HepG2 (cell line): Measurements from ENCODE around the gene USP30. TPM values are rescaled to one million over a fixed set of nuclear protein-coding genes. Genes with fewer than 3 reads are reported as not detected.

Experiments
- CHD4 ChIP-seq: fragments of 200-600 bp; sonication (generic); IDR thresholded peaks from 2 replicates; pipeline ENCODE4 v1.7.0; 2017; ENCODE audit warnings: mild to moderate bottlenecking, low read length, borderline replicate concordance
- FOSL1 ChIP-seq: sonication (generic); formaldehyde crosslinking; IDR thresholded peaks from 2 replicates; pipeline ENCODE4 v1.9.0; 2021; ENCODE audit warnings: missing genetic modification reagents, borderline replicate concordance
- HES4 ChIP-seq: sonication (generic); formaldehyde crosslinking; IDR thresholded peaks from 2 replicates; pipeline ENCODE4 v1.9.0; 2021; ENCODE audit warnings: mild to moderate bottlenecking, missing genetic modification reagents, borderline replicate concordance
- HOXA7 ChIP-seq: sonication (generic); formaldehyde crosslinking; IDR thresholded peaks from 2 replicates; pipeline ENCODE4 v1.8.1; 2022; ENCODE audit warnings: mild to moderate bottlenecking, missing genetic modification reagents, moderate library complexity
- KDM5B ChIP-seq: sonication (generic); formaldehyde crosslinking; IDR thresholded peaks from 2 replicates; pipeline ENCODE4 v1.4.0; 2020; ENCODE audit warnings: missing genetic modification reagents, mild to moderate bottlenecking, borderline replicate concordance
- NFE2L1 ChIP-seq: sonication (generic); formaldehyde crosslinking; IDR thresholded peaks from 2 replicates; pipeline ENCODE4 v1.4.0; 2020; ENCODE audit warnings: missing genetic modification reagents, mild to moderate bottlenecking, borderline replicate concordance
- SKI ChIP-seq: fragments of 450-650 bp; IDR thresholded peaks from one replicate; pipeline ENCODE4 v1.6.1; 2018; ENCODE audit warnings: mild to moderate bottlenecking; ENCODE audit not compliant: partially characterized antibody
- ZFP1 ChIP-seq: IDR thresholded peaks from 2 replicates; pipeline ENCODE4 v1.6.1; 2016
- ZFP37 ChIP-seq: sonication (generic); formaldehyde crosslinking; IDR thresholded peaks from 2 replicates; pipeline ENCODE4 v1.4.0; 2020; ENCODE audit warnings: missing genetic modification reagents, borderline replicate concordance
- ZNF207 ChIP-seq: fragments of 450-650 bp; IDR thresholded peaks from 2 replicates; pipeline ENCODE4 v1.6.1; 2016; ENCODE audit warnings: antibody characterized with exemption, borderline replicate concordance
- ZNF230 ChIP-seq: sonication (generic); formaldehyde crosslinking; IDR thresholded peaks from 2 replicates; pipeline ENCODE4 v1.4.0; 2020; ENCODE audit warnings: mild to moderate bottlenecking, missing genetic modification reagents
- ZNF335 ChIP-seq: sonication (generic); formaldehyde crosslinking; IDR thresholded peaks from 2 replicates; pipeline ENCODE4 v1.4.0; 2020; ENCODE audit warnings: missing genetic modification reagents
- ZNF737 ChIP-seq: sonication (generic); formaldehyde crosslinking; IDR thresholded peaks from 2 replicates; pipeline ENCODE4 v1.5.0; 2020; ENCODE audit warnings: missing genetic modification reagents, mild to moderate bottlenecking, borderline replicate concordance
- ZZZ3 ChIP-seq: sonication (generic); formaldehyde crosslinking; IDR thresholded peaks from 2 replicates; pipeline ENCODE4 v1.4.0; 2020; ENCODE audit warnings: missing genetic modification reagents, mild to moderate bottlenecking, borderline replicate concordance
- polyA plus RNA-seq, 8 experiments: library from polyadenylated mRNA; depleted of rRNA in 3 of 8; stranded (reverse) in 7 of 8; unstranded in 1 of 8; fragments of >200 nt; fragmentation: Illumina TruSeq in 4 of 8; extraction: Trizol in 4 of 8; gene quantifications; 2 replicates each; pipeline versions ENCODE4 v1.2.1 to v1.2.3, GENCODE V29; 2011 to 2016; ENCODE audit warnings: low read depth in 4 of 8, missing spikeins in 1 of 8, mixed read lengths in 1 of 8; ENCODE audit not compliant: insufficient read depth in 1 of 8
- total RNA-seq, 5 experiments: library from RNA; depleted of rRNA; stranded (reverse); fragments of >200 nt; fragmentation: Illumina TruSeq; extraction: Trizol; gene quantifications; 2 replicates each; pipeline ENCODE4 v1.2.3, GENCODE V29; 2016; ENCODE audit warnings: low read depth in 1 of 5
- TF ChIP-seq, protein P1 (sequence below): sonication (generic); formaldehyde crosslinking; IDR thresholded peaks from 2 replicates; pipeline ENCODE4 v1.5.1; 2020; ENCODE audit warnings: missing genetic modification reagents, mild to moderate bottlenecking, borderline replicate concordance
- TF ChIP-seq, protein P2 (sequence below): sonication (generic); formaldehyde crosslinking; IDR thresholded peaks from 2 replicates; pipeline ENCODE4 v1.4.0; 2020; ENCODE audit warnings: mild to moderate bottlenecking, missing genetic modification reagents
- TF ChIP-seq, protein P3 (sequence below): IDR thresholded peaks from 2 replicates; pipeline ENCODE4 v1.6.1; 2012; ENCODE audit warnings: low read length, improper control_type of control experiment
- TF ChIP-seq, protein P4 (sequence below): sonication (generic); formaldehyde crosslinking; IDR thresholded peaks from 2 replicates; pipeline ENCODE4 v1.8.1; 2022; ENCODE audit warnings: low read depth, mild to moderate bottlenecking, missing genetic modification reagents
- TF ChIP-seq, protein P5 (sequence below): sonication (generic); formaldehyde crosslinking; conservative IDR thresholded peaks from 2 replicates; pipeline ENCODE4 v1.4.0; 2020; ENCODE audit warnings: missing genetic modification reagents

Gene USP30
- total and polyA plus RNA-seq, 2 of the 13 experiments (the other 11 are each of a cell fraction or from before 2014, with no cell fraction given): 11.2 to 20.8 TPM

DNA sequence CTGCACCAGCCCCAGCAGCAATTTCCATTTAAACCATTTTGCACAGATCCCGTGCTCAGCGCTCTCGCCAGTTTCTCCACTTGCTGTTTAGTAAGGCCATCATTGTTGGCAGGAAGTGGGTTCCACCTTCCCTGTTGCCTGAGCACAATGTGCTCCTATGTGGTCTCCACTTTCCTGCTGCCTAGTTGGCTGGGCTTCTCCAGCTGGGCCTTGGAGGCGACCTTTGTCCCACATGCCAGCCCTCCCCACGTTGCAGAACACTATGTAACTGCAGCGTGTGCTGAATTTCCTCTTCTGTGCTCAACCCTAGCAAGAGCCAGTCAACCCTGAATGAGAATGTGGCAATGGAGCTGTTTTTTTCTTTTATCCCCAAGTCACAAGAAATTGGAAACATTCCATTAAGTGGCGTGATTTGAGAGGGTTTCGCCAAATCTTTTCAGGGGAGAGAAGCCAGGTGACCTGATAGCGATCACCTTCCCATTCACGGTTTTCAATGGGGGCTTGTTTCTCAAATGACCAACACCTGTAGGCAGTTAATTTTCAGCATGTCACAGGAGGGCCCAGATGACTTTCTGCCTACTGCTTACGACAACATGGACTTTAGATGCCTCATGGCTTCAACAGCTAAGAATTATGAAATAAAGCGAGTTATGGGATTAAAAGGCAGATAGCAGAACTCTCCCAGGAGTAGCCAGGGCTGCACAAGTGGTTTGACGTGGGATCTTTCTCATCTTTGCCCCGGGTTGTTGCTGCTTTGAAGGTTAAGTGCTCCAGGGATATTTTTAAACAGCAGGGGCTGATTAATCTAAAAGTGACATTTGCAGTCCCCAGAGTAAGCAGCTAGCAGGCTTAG, 63.6 kb downstream of the USP30 start, which contains the start of gene ACACB (continued):
- TF ChIP-seq HOXA7: no peak
- TF ChIP-seq, protein P1, sequence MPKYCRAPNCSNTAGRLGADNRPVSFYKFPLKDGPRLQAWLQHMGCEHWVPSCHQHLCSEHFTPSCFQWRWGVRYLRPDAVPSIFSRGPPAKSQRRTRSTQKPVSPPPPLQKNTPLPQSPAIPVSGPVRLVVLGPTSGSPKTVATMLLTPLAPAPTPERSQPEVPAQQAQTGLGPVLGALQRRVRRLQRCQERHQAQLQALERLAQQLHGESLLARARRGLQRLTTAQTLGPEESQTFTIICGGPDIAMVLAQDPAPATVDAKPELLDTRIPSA (CRISPR knock-in tag): no peak
- TF ChIP-seq ZFP37 (CRISPR knock-in tag): 0 out of 2 replicates have a peak, but pooled peaks have one; percentile 31
- TF ChIP-seq, protein P2, sequence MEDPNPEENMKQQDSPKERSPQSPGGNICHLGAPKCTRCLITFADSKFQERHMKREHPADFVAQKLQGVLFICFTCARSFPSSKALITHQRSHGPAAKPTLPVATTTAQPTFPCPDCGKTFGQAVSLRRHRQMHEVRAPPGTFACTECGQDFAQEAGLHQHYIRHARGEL: no peak
- TF ChIP-seq NFE2L1 (CRISPR knock-in tag): no peak
- no peak for TF ChIP-seq FOSL1 (CRISPR knock-in tag)
- TF ChIP-seq CHD4: no peak
- no peak for TF ChIP-seq ZNF737
- TF ChIP-seq, protein P3, sequence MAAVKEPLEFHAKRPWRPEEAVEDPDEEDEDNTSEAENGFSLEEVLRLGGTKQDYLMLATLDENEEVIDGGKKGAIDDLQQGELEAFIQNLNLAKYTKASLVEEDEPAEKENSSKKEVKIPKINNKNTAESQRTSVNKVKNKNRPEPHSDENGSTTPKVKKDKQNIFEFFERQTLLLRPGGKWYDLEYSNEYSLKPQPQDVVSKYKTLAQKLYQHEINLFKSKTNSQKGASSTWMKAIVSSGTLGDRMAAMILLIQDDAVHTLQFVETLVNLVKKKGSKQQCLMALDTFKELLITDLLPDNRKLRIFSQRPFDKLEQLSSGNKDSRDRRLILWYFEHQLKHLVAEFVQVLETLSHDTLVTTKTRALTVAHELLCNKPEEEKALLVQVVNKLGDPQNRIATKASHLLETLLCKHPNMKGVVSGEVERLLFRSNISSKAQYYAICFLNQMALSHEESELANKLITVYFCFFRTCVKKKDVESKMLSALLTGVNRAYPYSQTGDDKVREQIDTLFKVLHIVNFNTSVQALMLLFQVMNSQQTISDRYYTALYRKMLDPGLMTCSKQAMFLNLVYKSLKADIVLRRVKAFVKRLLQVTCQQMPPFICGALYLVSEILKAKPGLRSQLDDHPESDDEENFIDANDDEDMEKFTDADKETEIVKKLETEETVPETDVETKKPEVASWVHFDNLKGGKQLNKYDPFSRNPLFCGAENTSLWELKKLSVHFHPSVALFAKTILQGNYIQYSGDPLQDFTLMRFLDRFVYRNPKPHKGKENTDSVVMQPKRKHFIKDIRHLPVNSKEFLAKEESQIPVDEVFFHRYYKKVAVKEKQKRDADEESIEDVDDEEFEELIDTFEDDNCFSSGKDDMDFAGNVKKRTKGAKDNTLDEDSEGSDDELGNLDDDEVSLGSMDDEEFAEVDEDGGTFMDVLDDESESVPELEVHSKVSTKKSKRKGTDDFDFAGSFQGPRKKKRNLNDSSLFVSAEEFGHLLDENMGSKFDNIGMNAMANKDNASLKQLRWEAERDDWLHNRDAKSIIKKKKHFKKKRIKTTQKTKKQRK: no peak
- TF ChIP-seq KDM5B (CRISPR knock-in tag): no peak; the same call in 1 of the 2 replicates
- TF ChIP-seq SKI: no peak
- TF ChIP-seq ZNF207: no peak
- TF ChIP-seq, protein P4, sequence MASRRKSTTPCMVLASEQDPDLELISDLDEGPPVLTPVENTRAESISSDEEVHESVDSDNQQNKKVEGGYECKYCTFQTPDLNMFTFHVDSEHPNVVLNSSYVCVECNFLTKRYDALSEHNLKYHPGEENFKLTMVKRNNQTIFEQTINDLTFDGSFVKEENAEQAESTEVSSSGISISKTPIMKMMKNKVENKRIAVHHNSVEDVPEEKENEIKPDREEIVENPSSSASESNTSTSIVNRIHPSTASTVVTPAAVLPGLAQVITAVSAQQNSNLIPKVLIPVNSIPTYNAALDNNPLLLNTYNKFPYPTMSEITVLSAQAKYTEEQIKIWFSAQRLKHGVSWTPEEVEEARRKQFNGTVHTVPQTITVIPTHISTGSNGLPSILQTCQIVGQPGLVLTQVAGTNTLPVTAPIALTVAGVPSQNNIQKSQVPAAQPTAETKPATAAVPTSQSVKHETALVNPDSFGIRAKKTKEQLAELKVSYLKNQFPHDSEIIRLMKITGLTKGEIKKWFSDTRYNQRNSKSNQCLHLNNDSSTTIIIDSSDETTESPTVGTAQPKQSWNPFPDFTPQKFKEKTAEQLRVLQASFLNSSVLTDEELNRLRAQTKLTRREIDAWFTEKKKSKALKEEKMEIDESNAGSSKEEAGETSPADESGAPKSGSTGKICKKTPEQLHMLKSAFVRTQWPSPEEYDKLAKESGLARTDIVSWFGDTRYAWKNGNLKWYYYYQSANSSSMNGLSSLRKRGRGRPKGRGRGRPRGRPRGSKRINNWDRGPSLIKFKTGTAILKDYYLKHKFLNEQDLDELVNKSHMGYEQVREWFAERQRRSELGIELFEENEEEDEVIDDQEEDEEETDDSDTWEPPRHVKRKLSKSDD (CRISPR knock-in tag): no peak
- peak; percentile 45; the same call in 1 of the 2 replicates for TF ChIP-seq ZFP1
- TF ChIP-seq ZNF230: no peak
- no peak for TF ChIP-seq HES4 (CRISPR knock-in tag)
- TF ChIP-seq ZZZ3 (CRISPR knock-in tag): 0 out of 2 replicates have a peak, but pooled peaks have one; percentile 59
- TF ChIP-seq ZNF335 (CRISPR knock-in tag): peak; percentile 73; the same call in 1 of the 2 replicates
- TF ChIP-seq, protein P5, sequence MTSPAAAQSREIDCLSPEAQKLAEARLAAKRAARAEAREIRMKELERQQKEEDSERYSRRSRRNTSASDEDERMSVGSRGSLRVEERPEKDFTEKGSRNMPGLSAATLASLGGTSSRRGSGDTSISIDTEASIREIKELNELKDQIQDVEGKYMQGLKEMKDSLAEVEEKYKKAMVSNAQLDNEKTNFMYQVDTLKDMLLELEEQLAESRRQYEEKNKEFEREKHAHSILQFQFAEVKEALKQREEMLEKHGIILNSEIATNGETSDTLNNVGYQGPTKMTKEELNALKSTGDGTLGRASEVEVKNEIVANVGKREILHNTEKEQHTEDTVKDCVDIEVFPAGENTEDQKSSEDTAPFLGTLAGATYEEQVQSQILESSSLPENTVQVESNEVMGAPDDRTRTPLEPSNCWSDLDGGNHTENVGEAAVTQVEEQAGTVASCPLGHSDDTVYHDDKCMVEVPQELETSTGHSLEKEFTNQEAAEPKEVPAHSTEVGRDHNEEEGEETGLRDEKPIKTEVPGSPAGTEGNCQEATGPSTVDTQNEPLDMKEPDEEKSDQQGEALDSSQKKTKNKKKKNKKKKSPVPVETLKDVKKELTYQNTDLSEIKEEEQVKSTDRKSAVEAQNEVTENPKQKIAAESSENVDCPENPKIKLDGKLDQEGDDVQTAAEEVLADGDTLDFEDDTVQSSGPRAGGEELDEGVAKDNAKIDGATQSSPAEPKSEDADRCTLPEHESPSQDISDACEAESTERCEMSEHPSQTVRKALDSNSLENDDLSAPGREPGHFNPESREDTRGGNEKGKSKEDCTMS (CRISPR knock-in tag): no peak
